DOHH2 (cell line): ENCODE results near the gene TUBB4A.

Experiments used
- H3F3A ChIP-seq: fragments of 200-600 bp; sonication (generic), shearing (Covaris generic); 2 replicates; pipeline ENCODE4 v1.6.0; 2016; ENCODE audit warnings: antibody characterized with exemption, mild to moderate bottlenecking; ENCODE audit not compliant: control insufficient read depth, insufficient read depth
- H3K27ac ChIP-seq: fragments of 200-600 bp; sonication (generic); 2 replicates; pipeline ENCODE4 v1.5.1; 2014; ENCODE audit warnings: low read depth, mild to moderate bottlenecking, low read length, moderate library complexity
- H3K27me3 ChIP-seq: fragments of 200-600 bp; sonication (generic); 2 replicates; pipeline ENCODE4 v1.6.1; 2014; ENCODE audit warnings: mild to moderate bottlenecking, low read length, mixed read lengths; ENCODE audit not compliant: control insufficient read depth
- H3K36me3 ChIP-seq: fragments of 200-600 bp; sonication (generic); 2 replicates; pipeline ENCODE4 v1.6.1; 2014; ENCODE audit warnings: mild to moderate bottlenecking, low read length, moderate library complexity, mixed read lengths; ENCODE audit not compliant: control insufficient read depth
- H3K4me1 ChIP-seq: fragments of 200-600 bp; sonication (generic); 2 replicates; pipeline ENCODE4 v1.6.1; 2014; ENCODE audit warnings: mild to moderate bottlenecking, low read length, mixed read lengths; ENCODE audit not compliant: control insufficient read depth
- H3K4me2 ChIP-seq: fragments of 200-600 bp; sonication (generic); 2 replicates; pipeline ENCODE4 v1.6.0; 2014; ENCODE audit warnings: mild to moderate bottlenecking, low read length, moderate library complexity
- H3K4me3 ChIP-seq: fragments of 200-600 bp; sonication (generic); 2 replicates; pipeline ENCODE4 v1.5.1; 2014; ENCODE audit warnings: mild to moderate bottlenecking, low read length, mixed read lengths
- H3K79me2 ChIP-seq: fragments of 200-600 bp; sonication (generic); 2 replicates; pipeline ENCODE4 v1.6.1; 2014; ENCODE audit warnings: mild to moderate bottlenecking, low read length, mixed read lengths; ENCODE audit not compliant: control insufficient read depth
- H3K9me2 ChIP-seq: fragments of 200-600 bp; sonication (generic); replicated peaks from 2 replicates; pipeline ENCODE4 v1.6.1; 2014; ENCODE audit warnings: mild to moderate bottlenecking, low read length, mixed read lengths; ENCODE audit not compliant: control insufficient read depth
- H3K9me3 ChIP-seq: fragments of 200-600 bp; sonication (generic); 2 replicates; pipeline ENCODE4 v1.6.1; 2014; ENCODE audit warnings: antibody characterized with exemption, low read length, mixed read lengths; ENCODE audit not compliant: control insufficient read depth, insufficient read depth
- H4K20me1 ChIP-seq: fragments of 200-600 bp; sonication (generic); 2 replicates; pipeline ENCODE4 v1.6.0; 2014; ENCODE audit warnings: low read depth, mild to moderate bottlenecking, antibody characterized with exemption, low read length, moderate library complexity; ENCODE audit not compliant: control insufficient read depth, insufficient read depth
- EZH2phosphoT487 ChIP-seq: fragments of 200-600 bp; sonication (generic); IDR thresholded peaks from 2 replicates; pipeline ENCODE4 v1.6.1; 2017; ENCODE audit warnings: borderline replicate concordance, mild to moderate bottlenecking, antibody characterized with exemption, low read length, moderate library complexity, mixed read lengths
- TF ChIP-seq, protein P1 (sequence below): fragments of 200-600 bp; sonication (generic); IDR thresholded peaks from one replicate; pipeline ENCODE4 v1.5.1; 2014; ENCODE audit warnings: antibody characterized with exemption, mild to moderate bottlenecking, low read depth, low read length; ENCODE audit not compliant: poor library complexity, severe bottlenecking

TUBB4A gene

DNA sequence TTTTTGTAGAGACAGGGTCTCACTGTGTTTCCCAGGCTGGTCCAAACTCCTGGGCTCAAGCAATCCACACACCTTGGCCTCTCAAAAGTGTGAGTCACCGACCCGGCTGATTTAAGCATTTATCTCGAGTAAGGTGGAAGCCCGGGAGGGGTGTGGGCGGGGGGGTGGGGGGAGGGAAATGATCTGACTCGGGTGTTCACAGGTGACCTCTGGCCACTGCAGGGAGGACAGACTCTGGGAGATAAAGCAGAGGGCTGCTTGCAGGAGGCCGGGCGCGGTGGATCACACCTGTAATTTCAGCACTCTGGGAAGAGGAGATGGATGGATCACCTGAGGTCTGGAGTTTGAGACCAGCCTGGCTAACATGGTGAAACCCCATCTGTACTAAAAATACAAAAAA, 28.5 kb downstream of the TUBB4A start:
- H3F3A ChIP-seq = no peaks in the 10 kb centered on the region
- peaks cover 3% of the 10 kb centered on the region; the same call in 1 of the 2 replicates for H3K9me3 ChIP-seq
- H3K4me1 ChIP-seq = peaks cover 3% of the 10 kb centered on the region
- no peaks in the 10 kb centered on the region for H4K20me1 ChIP-seq
- no peak overlapping the region for H3K4me3 ChIP-seq
- H3K9me2 ChIP-seq = no peaks in the 10 kb centered on the region
- TF ChIP-seq EZH2phosphoT487 = no peak
- TF ChIP-seq, protein P1, sequence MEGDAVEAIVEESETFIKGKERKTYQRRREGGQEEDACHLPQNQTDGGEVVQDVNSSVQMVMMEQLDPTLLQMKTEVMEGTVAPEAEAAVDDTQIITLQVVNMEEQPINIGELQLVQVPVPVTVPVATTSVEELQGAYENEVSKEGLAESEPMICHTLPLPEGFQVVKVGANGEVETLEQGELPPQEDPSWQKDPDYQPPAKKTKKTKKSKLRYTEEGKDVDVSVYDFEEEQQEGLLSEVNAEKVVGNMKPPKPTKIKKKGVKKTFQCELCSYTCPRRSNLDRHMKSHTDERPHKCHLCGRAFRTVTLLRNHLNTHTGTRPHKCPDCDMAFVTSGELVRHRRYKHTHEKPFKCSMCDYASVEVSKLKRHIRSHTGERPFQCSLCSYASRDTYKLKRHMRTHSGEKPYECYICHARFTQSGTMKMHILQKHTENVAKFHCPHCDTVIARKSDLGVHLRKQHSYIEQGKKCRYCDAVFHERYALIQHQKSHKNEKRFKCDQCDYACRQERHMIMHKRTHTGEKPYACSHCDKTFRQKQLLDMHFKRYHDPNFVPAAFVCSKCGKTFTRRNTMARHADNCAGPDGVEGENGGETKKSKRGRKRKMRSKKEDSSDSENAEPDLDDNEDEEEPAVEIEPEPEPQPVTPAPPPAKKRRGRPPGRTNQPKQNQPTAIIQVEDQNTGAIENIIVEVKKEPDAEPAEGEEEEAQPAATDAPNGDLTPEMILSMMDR = no peak
- H3K27ac ChIP-seq = no peak overlapping the region
- H3K4me2 ChIP-seq = no peak overlapping the region
- H3K79me2 ChIP-seq = no peaks in the 10 kb centered on the region
- peaks cover 22% of the 10 kb centered on the region for H3K36me3 ChIP-seq
- no peaks in the 10 kb centered on the region for H3K27me3 ChIP-seq

DNA sequence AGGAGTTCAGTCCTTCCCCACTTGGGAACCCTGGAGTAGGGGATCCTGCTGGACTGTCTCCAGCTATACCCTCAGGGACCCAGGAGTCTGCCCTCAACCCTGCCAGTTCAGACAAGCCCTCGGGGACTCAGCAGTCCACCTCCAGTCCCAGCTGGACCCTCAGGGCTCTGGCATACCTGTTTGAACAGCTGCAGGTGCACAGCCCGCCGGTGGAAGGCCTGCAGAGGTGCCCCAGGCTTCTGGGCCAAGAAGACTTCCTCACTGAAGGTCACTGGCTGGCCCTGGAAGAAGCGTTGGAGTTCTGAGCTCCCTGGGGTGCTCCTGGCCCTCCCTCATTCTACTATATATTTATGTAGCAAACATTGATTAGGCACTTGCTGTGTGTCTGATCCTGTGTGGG, 29.4 kb downstream of the TUBB4A start:
- Histone ChIP-seq H3F3A (no peaks in the 10 kb centered on the region), H3K27me3 (no peaks in the 10 kb centered on the region), H3K4me3 (no peak overlapping the region), H3K79me2 (no peaks in the 10 kb centered on the region), H4K20me1 (no peaks in the 10 kb centered on the region), H3K27ac (no peak overlapping the region), H3K9me3 (peaks cover 3% of the 10 kb centered on the region; the same call in 1 of the 2 replicates), H3K36me3 (peaks cover 22% of the 10 kb centered on the region), H3K9me2 (no peaks in the 10 kb centered on the region), H3K4me2 (no peak overlapping the region), H3K4me1 (peaks cover 3% of the 10 kb centered on the region)
- no peak for TF ChIP-seq EZH2phosphoT487
- TF ChIP-seq, protein P1 = no peak

DNA sequence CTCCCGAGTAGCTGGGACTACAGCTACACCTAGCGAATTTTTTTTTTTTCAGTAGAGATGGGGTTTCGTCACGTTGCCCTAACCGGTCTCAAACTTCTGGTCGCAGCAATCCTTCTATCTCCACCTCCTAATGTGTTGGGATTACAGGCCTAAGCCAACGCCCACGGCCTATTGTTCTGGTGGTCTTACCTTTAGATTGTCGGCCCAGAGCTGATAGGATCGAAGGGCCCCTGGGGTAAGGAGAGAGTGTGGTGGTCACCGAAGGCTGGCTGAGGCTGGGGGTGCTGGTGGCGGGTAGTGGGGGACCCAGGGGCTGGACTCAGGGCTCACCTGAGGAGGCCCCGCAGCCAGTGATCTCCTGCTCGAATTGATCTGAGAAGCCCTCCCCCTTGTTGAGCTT, 31.0 kb downstream of the TUBB4A start:
- no peaks in the 10 kb centered on the region for H3K27me3 ChIP-seq
- H3K4me2 ChIP-seq = no peak overlapping the region
- TF ChIP-seq, protein P1 = no peak
- TF ChIP-seq EZH2phosphoT487 = no peak
- no peak overlapping the region for H3K4me3 ChIP-seq
- H3K4me1 ChIP-seq = no peaks in the 10 kb centered on the region
- H3K79me2 ChIP-seq = no peaks in the 10 kb centered on the region
- H4K20me1 ChIP-seq = no peaks in the 10 kb centered on the region
- H3K36me3 ChIP-seq = peaks cover 11% of the 10 kb centered on the region
- H3K9me2 ChIP-seq = no peaks in the 10 kb centered on the region
- H3K27ac ChIP-seq = no peak overlapping the region
- H3F3A ChIP-seq = no peaks in the 10 kb centered on the region
- no peaks in the 10 kb centered on the region for H3K9me3 ChIP-seq
